Fibroblast of the aortic adventitia (primary cell): ENCODE results near the gene MALAT1. TPM values are rescaled to one million over a fixed set of nuclear protein-coding genes. Genes with fewer than 3 reads are reported as not detected.
"Not testable (repeated sequence)": the region's sequence is repeated elsewhere in the genome, so short reads cannot be mapped to it uniquely, and the experiment has no call there.

ENCODE experiments used
- DNase-seq: peaks from one replicate; pipeline ENCODE4 v3.0.0-alpha.2; 2010; ENCODE audit warnings: low read depth
- H3K4me3 ChIP-seq: 2 replicates; pipeline ENCODE4 v1.5.1; 2011; ENCODE audit warnings: low read depth, mild to moderate bottlenecking, control low read depth, low read length, moderate library complexity
- total RNA-seq: library from RNA; depleted of rRNA; stranded (reverse); fragments of >200 nt; gene quantifications from 2 replicates; pipeline ENCODE4 v1.2.3, GENCODE V29; 2012; ENCODE audit warnings: low replicate concordance
- TF ChIP-seq, protein P1 (sequence below): IDR thresholded peaks from 2 replicates; pipeline ENCODE4 v1.5.1; 2011; ENCODE audit warnings: mild to moderate bottlenecking, low read length, control low read depth, inconsistent platforms; ENCODE audit not compliant: insufficient read depth

Gene MALAT1
- 10,787 and 27,374 TPM in 2 replicates for total RNA-seq

DNA sequence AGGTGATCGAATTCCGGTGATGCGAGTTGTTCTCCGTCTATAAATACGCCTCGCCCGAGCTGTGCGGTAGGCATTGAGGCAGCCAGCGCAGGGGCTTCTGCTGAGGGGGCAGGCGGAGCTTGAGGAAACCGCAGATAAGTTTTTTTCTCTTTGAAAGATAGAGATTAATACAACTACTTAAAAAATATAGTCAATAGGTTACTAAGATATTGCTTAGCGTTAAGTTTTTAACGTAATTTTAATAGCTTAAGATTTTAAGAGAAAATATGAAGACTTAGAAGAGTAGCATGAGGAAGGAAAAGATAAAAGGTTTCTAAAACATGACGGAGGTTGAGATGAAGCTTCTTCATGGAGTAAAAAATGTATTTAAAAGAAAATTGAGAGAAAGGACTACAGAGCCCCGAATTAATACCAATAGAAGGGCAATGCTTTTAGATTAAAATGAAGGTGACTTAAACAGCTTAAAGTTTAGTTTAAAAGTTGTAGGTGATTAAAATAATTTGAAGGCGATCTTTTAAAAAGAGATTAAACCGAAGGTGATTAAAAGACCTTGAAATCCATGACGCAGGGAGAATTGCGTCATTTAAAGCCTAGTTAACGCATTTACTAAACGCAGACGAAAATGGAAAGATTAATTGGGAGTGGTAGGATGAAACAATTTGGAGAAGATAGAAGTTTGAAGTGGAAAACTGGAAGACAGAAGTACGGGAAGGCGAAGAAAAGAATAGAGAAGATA is at the start of gene MALAT1:
MALAT1 (plus strand) TSS at position 69 of the 736 bp plus-strand sequence.
- peak; percentile 98 for DNase-seq
- TF ChIP-seq, protein P1, sequence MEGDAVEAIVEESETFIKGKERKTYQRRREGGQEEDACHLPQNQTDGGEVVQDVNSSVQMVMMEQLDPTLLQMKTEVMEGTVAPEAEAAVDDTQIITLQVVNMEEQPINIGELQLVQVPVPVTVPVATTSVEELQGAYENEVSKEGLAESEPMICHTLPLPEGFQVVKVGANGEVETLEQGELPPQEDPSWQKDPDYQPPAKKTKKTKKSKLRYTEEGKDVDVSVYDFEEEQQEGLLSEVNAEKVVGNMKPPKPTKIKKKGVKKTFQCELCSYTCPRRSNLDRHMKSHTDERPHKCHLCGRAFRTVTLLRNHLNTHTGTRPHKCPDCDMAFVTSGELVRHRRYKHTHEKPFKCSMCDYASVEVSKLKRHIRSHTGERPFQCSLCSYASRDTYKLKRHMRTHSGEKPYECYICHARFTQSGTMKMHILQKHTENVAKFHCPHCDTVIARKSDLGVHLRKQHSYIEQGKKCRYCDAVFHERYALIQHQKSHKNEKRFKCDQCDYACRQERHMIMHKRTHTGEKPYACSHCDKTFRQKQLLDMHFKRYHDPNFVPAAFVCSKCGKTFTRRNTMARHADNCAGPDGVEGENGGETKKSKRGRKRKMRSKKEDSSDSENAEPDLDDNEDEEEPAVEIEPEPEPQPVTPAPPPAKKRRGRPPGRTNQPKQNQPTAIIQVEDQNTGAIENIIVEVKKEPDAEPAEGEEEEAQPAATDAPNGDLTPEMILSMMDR: no peak
- H3K4me3 ChIP-seq: peak within 1 kb of the TSS; percentile 99

DNA sequence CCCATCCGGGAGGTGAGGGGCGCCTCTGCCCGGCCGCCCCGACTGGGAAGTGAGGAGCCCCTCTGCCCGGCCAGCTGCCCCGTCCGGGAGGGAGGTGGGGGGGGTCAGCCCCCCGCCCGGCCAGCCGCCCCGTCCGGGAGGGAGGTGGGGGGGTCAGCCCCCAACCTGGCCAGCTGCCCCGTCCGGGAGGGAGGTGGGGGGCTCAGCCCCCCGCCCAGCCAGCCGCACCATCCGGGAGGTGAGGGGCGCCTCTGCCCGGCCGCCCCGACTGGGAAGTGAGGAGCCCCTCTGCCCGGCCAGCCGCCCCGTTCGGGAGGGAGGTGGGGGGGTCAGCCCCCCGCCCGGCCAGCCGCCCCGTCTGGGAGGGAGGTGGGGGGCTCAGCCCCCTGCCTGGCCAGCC is 47.5 kb upstream of the MALAT1 start:
- not testable (repeated sequence) for H3K4me3 ChIP-seq, DNase-seq

DNA sequence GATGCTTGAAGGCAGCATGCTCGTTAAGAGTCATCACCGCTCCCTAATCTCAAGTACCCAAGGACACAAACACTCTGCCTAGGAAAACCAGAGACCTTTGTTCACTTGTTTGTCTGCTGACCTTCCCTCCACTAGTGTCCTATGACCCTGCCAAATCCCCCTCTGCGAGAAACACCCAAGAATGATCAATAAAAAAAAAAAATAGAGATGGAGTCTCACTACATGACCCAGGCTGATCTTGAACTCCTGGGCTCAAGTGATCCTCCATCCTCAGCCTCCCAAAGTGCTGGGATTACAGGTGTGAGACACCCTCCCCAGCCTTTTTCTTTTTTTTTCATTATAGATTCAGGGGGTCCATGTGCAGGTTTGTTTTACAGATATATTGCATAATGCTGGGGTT is 46.6 kb upstream of the MALAT1 start:
- DNase-seq, H3K4me3 ChIP-seq: not testable (repeated sequence)

DNA sequence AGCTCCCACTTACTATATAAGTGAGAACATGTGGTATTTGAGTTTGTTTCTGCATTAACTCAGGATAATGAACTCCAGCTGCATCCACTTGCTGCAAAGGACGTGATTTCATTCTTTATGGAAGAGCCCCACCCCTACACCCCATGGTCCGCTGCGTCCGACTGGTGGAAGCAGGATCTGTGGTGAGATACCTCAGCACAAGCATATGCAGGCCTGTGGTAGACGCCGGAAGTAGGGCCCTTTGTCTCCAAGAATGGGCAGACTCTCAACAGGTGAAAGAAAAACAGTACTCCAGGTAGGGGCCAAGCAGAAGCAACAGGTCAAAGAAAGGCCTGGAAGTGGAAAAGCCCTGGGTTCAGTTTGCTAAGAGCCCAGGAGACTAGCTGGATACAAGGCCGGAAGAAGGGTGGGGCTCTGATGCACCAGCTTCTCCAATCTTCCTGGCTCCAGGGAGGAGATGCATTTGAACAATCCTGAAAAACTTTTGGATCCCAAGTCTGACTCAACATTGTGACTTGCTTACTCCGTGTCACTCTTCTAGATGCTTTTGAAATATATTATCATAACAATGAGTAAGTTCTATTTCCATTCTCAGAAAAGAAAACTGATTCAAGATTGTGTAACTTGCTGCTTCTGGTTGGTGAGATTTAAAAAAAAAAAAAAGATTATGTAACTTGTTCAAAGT is 45.9 kb upstream of the MALAT1 start:
- TF ChIP-seq, protein P1: no peak
- no peak overlapping the region for H3K4me3 ChIP-seq
- peak; percentile 95 for DNase-seq

DNA sequence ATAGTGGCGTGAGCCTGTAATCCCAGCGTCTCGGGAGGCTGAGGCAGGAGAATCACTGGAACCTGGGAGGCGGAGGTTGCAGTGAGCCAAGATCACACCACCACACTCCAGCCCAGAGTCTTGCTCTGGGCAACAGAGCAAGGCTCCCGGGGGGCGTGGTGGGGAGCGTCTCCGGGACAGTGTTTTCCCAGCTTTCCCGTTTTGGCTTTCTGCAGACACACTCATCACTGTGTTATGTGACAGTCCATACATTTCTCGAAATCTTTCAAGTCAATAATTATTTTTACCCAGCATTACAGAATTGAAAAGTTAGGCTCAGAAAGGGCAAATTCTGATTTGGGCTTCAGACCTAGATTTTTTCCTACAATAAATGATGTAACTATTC is 44.5 kb upstream of the MALAT1 start:
- TF ChIP-seq, protein P1: no peak
- peak; percentile 83 for DNase-seq

DNA sequence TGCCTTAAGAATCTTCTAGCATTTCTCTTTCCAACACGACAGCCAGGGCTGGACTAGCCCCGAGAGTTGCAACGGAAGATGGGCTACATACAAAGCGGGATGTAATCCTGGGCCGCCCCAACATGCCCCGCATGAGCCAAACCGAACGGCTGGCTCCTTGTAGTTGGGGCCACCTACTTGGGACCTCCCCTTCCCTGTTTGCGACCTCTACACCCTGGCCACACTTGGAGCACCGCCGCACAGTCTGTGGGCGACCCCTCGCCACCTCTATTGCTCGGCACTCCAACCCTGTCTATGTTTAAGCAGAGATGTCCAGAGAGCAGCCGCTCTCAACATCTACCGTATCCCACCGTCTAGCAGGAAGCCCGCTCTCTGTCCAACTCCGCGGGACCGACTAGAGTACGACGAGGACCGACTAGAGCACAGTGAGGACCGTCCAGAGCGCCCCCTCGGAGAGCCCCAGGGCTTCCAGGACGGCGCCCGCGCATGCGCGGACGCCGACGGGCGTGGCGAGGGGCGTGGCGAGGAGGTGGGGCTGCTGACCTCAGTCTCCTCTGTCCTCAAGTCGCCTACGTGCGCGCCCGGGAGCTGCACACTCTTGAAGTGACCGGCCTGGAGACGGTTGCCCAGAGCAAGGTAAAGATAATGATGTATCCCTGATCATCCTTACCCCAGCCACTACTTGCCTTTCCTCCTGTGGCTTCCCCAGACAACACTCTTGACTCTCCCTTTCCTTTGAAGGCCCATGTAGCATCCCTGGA is 44.0 kb upstream of the MALAT1 start:
- DNase-seq: peak; percentile 83
- H3K4me3 ChIP-seq: peak overlapping the region; percentile 72
- TF ChIP-seq, protein P1: no peak

More for the DNA sequence above, 44.5 kb upstream of the MALAT1 start:
- peak overlapping the region; percentile 72 for H3K4me3 ChIP-seq

DNA sequence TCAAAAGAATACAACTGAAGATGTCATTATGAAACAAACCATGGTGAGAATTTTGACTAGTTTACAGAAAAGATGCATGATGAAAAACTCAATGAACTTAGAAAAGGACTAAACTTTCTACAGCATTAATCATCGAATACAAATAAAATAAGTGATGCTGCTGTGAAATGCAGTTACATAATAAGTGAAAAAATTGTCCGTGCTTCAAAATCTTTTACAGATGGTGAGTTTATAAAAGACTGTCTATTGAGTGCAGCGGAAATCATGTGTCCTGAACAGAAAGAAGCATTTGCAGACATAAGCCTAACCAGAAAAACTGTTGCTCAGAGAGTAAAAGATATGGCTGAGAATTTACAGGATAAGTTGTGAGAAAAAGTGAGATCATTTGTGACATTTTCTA is 42.4 kb upstream of the MALAT1 start:
- no peak overlapping the region for H3K4me3 ChIP-seq
- DNase-seq: no peak
- TF ChIP-seq, protein P1: no peak
